ENCODE results near the gene MATCAP1.

The MATCAP1 gene

DNA sequence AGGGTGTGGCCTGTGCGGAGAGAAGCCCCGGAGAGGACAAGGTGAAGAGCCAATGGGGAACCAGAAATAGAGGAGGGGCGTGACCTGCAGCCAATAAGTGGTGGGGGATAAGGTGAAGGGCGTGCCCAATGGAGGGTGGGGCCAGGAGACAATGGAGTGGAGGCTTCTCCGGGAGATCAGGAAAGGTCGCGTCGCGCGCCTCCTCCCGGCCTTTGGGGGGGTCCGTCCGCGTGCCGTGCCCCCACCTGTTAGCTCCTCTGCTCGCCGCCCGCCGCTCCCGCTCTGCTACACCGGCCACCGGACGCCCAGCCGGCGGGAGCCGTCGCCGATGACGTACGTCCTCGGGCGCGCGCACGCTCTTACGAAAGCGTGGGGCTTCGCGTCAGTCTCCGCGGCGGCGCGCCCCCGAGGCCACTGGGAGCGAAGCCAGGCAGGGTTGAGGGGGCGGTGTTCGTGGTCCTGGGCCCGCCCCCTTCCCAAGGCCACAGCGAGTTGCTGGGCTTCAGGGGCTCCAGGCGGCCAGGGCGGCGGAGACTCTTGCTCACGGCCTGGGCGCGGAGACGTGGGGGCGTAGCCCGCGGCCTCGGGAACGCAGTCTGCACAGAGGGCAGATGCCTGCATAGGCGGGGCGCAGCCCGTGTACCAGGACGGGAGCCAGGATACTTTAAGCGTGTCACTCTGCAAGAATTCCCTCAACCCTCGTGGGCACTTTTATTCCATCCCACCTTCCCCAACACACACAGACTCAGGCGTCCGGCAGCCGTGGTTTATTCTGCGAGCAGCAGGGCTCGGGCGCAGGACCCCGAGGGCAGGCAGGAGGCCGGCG is at the start of gene MATCAP1:
Gene MATCAP1, minus strand, starts transcription at position 337 of the 826 bp plus-strand sequence. CDS start 3,353 bp downstream, outside the sequence.
- DNase-seq (ENCODE audit: low read depth): peak; percentile 93

DNA sequence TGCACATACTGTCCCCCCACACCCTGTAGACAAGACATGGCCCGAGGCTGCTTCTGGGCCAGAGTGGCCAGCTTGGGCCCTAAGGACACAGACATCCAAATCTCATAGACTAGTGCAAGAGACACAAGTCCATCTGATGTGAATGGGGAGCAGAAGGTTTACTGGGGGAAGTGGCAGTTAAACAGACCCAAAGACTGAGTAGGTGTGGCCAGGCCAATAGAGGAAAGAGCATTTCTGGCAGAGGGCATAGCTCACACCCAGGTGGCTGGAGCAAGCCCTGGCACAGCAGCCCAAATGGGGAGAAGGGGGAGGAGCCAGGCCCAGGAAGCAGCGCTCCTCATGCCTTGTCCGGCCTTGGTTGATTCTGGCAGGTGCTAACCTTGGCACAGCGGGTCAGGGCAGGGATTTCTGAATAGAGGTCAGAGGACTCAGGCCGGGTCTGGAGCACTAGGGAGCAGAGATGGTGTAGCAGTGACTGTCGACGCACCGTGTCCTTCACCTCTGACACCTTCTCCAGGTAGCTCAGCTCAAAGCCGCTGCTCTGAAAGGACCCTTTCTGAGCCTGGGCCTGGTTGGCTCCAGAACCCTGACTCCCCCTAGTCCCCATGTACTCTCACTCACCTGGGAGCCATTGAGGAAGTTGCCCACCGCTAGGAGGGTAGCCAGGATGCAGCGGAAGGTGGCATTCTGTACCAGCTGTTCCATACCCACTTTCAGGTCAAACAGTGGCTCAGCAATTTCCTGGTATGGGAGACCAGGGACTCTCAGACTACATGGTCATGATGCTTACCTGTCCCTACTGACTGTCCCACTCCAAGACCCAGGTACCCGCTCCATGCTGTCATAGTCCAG is 47.3 kb upstream of the MATCAP1 start:
- DNase-seq (ENCODE audit: low read depth): no peak

DNA sequence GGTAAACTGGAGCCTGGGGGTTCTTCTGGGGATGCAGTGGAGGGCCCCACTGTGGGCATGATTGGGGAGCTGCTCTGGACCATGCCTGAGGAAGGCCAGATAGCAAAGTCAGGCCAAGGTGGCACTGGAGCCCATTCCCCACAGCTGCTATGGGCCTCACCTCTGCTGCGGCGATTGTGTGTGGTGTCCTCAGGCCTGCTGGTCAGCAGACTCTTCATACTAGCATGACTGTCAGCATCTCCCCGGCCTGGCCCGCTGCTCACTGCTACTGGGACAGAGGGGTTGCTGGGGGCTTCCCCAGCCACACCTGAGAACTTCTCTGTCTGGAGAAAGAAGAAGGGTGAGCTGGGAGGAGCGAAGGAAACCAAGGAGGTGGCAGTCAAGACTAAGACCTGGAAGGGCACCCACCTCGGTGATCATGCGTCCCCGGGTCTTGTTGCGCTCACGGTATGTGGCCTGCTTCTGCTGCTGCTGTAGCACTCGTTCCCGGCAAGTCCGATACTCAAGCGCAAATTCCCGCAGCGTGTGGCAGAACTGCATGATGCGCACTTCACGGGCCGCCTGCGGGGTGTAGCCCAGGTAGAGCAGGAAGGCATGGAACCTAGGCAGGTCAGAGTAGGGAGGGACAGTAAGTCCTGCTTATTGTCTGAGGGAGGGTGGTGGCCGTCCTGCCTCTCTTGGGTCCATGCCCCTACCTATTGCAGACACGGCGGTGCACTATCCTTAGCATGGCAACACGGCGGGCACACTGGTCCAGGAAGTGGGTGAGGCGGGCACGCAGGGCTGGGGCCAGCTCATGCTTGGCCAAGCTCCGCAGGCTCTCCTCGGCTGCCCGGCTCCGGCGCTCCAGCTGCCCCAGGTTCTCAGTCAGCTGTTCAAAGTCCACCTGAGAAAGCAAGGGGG is 46.4 kb upstream of the MATCAP1 start:
- DNase-seq (ENCODE audit: low read depth): no peak

DNA sequence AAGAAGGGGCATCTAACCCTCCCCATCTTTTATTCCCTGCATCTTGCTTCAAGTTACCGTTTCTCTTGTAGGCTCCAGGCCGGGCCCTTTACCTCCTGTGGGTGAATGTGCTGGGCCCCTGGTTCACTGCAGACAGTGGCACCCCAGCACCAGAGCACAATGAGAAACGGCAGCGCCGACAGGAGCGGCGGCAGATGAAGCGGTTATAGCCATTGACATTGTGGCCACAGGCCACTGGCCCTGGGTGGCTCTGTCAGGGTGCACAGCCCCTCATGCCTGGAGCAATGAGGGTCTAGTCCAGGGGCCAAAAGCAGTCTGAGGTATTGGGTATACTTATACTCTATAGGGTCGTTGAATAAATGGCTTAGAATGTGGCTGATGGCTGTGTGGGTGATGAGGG is 45.1 kb upstream of the MATCAP1 start:
- DNase-seq (ENCODE audit: low read depth): no peak

DNA sequence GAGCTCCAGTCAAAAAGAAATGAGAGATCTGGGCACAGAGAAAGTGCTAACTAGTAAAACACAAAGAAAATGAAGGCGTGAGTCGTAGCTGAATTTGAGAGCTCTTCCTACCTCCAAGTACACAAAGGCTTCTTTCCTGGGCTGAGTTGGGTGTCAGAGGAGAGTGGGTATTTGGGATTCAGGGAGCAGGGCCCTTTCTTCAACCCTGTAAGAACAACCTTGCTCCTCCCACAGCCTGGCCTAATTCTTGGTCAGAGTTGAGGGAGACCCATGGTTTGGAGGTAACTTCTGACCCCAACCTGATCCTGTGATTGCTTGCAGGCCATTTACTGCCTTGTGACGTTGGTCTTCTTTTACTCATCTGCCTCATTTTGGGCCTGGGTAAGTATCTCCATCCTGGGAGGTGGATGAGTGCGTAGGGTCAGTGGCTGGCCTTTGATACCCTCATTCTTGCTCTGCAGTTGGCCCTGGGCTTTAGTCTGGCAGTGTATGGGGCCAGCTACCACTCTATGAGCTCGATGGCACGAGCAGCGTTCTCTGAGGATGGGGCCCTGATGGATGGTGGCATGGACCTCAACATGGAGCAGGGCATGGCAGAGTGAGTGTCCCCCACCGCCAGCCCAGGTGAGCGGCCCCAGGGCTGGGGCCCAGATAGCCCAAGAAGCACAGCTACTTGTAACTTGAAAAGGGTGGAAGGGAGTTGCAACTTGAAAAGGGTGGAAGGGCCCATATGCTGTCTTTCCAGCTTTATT is 44.4 kb upstream of the MATCAP1 start:
- DNase-seq (ENCODE audit: low read depth): no peak

DNA sequence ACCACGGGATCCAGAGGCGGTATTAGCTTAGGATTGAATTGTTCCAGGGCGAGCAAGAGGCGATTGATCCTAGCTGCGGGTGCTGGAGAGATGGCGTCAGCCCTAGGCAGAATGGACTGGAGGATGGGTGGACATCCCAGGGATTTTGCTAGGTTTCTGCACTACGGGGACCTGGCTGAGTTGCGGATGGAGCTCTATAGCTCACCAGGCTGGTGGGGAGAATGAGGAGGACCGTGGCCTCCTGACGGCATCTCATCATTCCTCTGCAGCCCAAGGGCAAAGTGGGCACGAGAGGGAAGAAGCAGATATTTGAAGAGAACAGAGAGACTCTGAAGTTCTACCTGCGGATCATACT is 43.8 kb upstream of the MATCAP1 start:
- no peak for DNase-seq (ENCODE audit: low read depth)

DNA sequence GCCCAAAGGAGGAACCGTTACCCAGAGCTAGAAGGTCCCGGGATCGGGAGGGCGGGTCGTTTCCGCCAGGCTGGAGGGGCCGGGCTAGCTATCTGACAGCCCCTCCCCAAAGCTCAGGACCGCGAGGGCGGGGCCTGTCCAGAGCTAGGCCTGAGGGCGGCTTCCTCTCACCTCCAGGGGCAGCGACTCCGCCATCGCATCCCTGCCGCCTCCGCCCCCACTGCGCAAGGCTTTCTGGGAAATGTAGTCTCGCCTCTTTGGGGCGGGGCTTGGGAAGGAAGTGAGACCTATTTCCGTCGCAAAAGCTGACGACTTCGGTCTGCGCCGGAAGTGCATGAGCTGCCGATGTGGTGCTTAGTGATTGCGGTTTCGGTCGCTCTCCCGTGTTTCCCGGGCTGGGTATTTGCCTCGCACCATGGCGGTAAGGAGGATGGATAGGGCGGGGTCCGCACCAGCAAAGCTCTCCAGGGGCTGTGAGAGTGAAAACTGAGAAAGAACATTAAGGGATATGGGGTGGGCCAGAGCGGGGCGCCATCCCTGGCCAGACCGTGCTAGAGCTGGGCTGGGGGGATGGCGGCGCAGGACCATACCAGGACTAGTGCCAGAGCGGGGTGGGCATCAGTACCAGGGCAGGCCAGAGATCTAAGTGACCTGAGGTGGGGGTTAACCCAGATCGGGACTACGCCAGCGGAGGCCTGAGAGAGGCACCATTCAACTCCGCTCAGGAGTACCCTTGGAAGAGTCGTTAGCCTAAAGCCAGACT is 43.2 kb upstream of the MATCAP1 start, which contains the start of gene TMEM208:
Gene TMEM208, plus strand, starts transcription at position 327 of the 763 bp plus-strand sequence. Its CDS starts 89 bp downstream, at position 416.
- peak; percentile 95 for DNase-seq (ENCODE audit: low read depth)

DNA sequence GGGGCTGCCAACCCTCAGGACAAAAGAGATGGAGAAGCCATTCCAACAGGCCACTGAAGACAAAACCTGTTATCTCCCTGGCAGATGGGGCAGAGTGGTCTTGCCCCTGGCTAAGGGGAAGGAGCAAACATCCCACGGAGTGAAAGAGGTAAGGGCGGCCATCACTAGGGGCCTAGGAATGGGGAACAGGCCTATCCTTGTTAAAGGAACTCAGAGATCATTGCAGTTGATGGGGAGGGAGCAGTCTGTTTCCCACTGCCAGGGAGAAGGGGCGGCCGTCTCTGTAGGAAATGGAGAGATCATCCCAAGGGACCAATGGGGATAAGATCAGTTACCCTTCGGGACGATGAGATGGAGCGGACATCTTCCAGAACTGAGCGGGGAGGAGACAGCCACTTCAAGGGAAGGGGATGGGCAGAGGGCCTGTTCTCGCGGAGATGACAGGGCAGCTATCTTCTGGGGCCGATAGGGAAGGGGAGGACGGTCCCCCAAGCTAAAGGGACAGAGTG is 42.6 kb upstream of the MATCAP1 start:
- DNase-seq (ENCODE audit: low read depth): no peak

DNA sequence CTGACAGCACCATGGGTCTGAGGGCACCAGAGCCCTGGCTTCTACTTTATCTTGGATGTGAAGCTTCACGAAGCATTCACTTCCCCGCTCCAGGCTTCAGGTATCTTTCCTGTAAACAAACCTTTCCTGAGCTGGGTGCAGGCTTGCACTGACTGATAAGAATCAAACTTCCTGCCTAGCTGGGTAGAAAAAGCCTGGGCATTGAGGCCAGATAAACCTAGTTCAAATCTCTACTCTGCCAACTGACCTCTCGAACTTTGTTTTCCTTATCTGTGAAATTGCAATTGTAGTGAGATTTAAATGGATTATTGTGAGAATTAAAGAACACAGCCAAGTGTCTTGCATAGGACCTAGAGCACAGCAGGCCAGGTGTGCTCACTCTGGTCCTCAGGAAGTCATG is 40.2 kb upstream of the MATCAP1 start:
- DNase-seq (ENCODE audit: low read depth): no peak

DNA sequence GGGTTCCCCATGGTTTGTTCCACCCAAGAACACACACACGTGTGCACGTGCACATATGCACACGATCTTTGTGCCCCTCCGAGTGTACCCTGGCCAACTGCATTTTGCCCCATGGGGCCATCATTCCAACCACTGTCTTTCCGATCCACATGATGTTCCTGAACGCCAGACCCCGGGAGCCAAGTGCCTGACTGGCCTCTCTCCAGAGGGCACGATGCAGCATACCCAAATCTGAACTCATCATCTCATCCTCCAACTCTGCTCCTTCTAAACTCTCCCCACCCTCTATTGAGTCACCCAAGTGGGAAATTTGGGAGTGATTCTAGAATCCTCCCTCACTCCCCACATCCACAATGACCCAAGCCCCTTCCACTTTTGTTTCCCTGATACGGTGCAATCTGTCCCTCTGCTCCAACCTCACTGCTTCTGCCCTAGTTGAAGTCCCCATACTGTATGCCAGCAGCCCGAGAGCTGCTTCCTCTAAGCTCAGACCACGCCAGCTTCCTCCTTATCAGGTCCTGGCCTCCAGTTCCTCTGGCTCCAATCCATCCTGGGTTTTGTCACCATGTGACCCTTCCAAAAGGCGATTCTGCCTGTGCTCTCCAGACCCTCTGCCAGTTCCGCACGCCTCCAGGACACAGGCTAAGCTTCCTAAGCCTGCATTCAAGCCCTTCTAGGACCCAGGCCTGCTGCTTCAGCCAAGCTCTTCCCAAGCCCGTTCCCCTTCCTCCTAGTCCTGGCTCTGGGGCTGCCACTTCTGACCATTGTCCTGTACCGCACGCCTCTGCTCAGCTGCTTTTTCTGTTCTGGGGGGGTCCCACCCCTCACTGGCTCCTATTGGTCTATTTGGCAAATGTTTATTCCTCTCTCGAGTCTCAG is 33.1 kb upstream of the MATCAP1 start:
- DNase-seq (ENCODE audit: low read depth): no peak

DNA sequence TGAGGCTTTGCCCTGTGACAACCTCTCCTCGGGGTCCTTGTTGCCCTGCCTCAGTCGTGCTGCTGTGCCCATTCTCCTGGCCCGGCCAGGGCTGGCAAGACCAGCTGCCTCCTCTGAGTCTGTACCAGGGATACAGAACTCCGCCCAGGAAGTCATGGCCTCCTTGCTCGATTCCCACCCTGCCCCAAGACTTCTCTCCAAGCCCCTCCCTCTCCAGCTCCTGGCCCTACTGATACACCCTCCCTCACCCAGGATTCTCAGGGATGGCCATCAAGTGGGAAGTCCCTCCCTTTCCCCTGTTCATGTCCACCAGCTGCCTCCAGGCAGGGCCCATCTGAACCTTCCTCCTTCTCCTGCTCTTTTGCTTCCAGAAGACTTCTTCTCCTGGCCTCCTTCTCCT is 31.9 kb upstream of the MATCAP1 start:
- DNase-seq (ENCODE audit: low read depth): no peak

DNA sequence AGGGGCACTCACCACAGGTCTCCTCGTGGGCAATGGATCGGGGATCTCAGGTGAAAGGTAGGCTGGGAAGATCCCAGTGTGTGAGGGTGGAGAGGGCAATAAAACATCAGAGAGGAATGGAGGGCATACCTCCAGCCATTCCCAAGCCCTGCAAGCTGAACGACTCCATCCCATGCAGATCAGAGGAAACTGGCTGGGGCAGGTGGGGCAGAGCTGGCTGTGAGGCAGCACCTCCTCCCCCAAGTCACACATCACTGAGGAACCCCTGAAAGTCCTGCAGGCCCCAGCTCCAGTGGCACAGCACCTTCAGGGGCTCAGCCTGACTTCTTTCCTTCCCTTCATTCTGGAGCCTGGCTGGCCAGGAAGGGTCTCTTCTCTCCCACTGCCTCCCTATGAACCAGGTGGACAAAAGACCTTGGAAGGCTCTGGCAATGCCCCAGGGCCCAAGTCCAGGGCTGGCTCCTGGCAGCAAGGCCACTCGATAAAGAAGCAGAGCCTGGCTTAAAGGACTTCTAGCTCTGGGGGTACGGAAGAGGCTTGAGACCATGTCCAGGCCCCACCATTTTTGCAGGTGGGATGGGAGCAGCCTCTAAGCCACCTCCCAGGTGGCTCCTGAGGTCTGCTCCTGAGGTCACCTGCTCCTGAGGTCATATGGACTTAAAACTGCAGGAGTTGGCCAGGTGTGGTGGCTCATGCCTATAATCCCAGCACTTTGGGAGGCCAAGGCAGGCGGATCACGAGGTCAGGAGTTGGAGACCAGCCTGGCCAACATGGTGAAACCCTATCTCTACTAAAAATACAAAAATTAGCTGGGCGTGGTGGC is 29.6 kb upstream of the MATCAP1 start:
- DNase-seq (ENCODE audit: low read depth): no peak

DNA sequence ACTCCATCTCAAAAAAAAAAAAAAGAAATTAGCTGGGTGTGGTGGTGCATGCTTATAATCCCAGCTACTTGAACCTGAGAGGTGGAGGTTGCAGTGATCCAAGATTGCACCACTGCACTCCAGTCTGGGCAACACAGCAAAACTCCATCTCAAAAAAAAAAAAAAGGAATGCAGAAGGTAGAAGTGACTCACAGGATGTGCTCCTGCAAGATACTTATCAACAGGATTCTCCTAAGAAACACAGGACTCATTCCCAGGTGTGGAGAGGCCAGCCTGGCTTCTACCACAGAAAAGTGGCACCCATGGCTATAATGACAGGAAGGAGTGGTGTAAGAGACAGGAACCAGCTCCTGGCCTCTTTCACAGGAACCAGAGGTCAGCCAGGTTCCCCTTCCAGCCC is 29.0 kb upstream of the MATCAP1 start:
- DNase-seq (ENCODE audit: low read depth): no peak

DNA sequence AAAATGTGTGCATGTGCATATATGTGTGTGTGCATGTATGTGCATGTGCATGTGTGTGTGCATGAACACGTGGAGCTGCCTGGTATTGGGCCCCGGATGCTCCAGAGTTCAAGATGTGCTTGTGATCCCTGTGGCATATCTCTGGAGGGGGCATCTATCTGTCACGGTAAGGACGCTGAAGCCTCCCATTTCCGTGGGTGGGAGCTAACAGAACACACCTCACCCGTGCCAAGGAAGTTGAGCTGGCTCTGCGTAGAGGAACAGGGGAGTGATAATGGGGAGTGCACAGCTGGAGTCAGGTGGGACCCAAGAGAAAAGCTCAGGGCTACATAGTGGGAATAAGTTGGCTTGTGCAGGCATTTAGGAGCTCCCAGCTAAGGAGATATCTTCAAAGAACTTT is 27.9 kb upstream of the MATCAP1 start:
- DNase-seq (ENCODE audit: low read depth): no peak

DNA sequence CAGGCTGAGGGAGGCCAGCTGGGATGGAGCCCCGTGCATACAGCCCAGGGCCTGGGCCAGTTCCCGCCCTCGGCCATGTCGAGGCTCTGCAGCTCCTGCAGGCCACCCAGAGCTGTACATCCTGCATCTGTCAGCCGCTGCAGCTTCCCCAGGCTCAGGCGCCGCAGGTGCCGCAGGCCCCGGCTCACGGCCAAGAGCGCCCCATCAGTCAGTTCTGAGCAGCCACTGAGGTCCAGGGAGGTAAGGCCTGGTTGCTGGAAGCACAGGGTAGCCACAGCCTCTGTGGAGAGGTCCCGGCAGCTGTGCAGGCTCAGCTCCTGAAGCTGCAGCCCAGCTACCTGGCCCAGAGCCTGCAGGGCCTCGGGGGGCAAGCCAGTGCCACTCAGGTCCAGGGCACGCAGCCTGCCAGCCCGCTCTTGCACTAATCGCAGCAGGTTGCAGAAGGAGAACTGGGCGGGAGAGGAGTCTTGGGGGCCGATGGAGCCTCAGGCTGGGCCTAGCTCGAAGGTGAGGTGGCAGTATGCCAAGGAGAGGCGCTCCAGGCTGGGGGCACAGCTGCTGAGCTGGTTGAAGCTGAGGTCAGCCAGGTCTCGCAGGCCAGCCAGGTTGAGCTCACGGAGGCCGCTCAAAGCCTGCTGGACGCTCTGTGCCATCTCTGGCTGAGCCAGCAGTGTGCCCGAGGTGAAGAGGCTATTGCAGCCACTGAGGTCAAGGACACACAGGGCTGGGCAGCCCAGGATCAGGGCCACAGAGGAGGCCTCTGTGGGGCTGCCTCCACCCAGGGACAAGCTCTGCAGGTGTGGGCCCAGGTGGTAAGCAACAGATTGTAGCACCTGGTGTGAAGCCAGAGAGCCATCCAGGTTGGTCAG is 26.5 kb upstream of the MATCAP1 start:
- DNase-seq (ENCODE audit: low read depth): no peak

DNA sequence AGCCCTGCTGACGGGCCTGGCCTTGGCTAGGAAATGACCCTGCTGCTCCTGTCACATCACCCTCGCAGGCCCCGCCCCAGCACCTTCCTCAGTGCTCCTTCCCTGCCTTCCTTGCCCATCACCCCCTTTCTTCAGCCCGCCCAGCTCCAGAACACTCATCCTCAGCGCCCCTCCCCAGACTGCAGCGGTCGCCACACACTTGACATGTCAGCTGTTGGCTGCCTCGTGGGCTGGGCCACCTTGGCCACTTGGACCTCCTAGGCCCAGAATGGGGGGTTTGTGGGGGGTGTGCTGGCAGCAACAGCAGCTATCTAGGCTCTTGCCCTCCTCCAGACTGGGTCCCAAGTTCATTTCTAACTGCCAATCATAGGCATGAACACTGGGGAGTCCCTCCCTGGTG is 25.8 kb upstream of the MATCAP1 start:
- DNase-seq (ENCODE audit: low read depth): no peak

DNA sequence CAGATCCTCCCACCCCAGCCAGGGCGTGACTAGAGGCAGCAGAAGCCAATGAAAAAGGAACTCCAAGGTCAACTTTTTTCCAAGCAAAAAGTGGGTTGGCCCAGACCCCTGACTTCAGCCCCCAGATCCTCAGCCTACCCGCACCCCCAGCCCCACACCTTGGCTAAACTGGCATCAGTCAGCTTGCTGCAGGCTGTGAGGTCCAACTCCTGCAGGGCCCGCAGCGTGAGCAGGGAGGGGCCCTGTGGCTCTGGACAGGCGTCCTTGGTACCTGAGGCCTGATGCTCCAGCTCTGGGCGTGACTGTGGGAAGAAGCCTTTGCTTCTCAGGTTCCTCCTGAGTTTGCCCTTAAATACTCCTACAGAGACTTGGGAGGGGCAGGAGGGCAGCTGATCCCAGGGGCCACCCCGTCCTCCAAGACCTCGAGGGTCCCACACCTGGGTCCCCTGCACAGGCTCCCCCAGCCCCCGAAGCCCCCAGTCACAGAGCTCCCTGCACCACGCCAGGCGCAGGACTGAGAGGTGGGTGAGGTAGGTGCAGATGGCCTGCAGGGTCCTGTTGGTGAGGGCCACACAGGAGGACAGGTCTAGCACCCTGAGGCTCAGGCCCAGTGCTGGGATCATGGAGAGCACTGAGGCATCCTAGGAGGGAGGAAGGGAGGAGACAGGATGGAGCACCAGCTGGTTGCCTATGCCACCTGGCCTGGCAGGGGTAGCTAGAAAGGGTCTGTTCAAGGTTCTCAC is 24.6 kb upstream of the MATCAP1 start:
- no peak for DNase-seq (ENCODE audit: low read depth)
